Fibroblast of mammary gland (primary cell): ENCODE measurements around the gene CAPZB.
A peak's percentile ranks its signal among the peaks of the same experiment; 100 is the strongest.
"Not testable (repeated sequence)": the region's sequence is repeated elsewhere in the genome, so short reads cannot be mapped to it uniquely, and the experiment has no call there.

Experiments used
- DNase-seq: peaks from one replicate; pipeline ENCODE4 v3.0.0-alpha.2; 2010; ENCODE audit warnings: low read depth
- H3K4me3 ChIP-seq: 2 replicates; pipeline ENCODE4 v1.5.1; 2011; ENCODE audit warnings: low read depth, mild to moderate bottlenecking, low read length, moderate library complexity; ENCODE audit not compliant: control insufficient read depth
- TF ChIP-seq, protein P1 (sequence below): conservative IDR thresholded peaks from 2 replicates; pipeline ENCODE4 v1.5.1; 2011; ENCODE audit warnings: low read depth, low read length, inconsistent platforms; ENCODE audit not compliant: control insufficient read depth, insufficient read depth

CAPZB gene

GRCh38 chr1:19512545-19512944 lies 27.2 kb upstream of the CAPZB start:
- DNase-seq: peak; percentile 83
- TF ChIP-seq, protein P1, sequence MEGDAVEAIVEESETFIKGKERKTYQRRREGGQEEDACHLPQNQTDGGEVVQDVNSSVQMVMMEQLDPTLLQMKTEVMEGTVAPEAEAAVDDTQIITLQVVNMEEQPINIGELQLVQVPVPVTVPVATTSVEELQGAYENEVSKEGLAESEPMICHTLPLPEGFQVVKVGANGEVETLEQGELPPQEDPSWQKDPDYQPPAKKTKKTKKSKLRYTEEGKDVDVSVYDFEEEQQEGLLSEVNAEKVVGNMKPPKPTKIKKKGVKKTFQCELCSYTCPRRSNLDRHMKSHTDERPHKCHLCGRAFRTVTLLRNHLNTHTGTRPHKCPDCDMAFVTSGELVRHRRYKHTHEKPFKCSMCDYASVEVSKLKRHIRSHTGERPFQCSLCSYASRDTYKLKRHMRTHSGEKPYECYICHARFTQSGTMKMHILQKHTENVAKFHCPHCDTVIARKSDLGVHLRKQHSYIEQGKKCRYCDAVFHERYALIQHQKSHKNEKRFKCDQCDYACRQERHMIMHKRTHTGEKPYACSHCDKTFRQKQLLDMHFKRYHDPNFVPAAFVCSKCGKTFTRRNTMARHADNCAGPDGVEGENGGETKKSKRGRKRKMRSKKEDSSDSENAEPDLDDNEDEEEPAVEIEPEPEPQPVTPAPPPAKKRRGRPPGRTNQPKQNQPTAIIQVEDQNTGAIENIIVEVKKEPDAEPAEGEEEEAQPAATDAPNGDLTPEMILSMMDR: no peak
- H3K4me3 ChIP-seq: no peak overlapping the region

DNA sequence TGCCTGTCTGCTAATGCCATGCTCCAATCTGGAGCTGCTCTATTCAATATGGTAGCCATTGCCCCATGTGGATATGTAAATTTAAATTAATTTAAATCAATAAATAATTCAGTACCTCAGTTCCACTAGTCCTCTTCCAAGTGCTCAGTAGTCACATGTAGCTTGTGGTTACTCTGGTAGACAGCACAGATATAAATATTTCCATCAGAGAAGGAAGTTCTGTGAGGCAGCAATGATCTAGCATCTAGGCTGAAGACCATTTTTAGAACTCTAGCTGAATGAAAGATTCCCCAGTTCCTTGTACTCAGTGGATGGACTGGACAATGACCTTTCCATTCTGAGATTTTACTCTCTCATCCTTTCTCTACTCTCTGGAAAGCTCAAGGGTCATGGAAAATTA lies 25.8 kb upstream of the CAPZB start:
- no peak overlapping the region for H3K4me3 ChIP-seq
- TF ChIP-seq, protein P1: no peak
- DNase-seq: no peak

GRCh38 chr1:19509647-19510046 lies 24.3 kb upstream of the CAPZB start:
- not testable (repeated sequence) for DNase-seq

DNA sequence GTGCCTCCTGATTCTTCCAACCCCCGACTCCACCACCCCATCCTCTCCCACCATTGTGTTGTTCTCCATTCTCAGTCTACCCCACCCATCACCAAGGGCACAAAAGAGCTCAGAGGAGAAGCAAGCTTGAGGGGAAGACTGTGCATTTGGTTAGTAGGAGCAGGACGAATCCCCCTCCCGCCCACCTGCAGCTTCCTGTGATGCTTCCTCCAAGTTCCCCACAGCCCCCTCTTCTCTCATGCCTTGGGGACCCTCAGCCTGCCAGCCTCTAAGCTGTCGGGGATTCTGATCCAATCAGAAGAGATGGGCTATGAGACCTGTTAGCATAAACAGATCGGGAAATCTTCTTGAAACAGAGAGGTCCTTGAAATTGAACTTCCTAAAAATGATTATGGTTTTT lies 22.2 kb upstream of the CAPZB start:
- TF ChIP-seq, protein P1: no peak
- DNase-seq: no peak
- H3K4me3 ChIP-seq: no peak overlapping the region

More at GRCh38 chr1:19509647-19510046, 24.3 kb upstream of the CAPZB start:
- not testable (repeated sequence) for H3K4me3 ChIP-seq

- DNase-seq: no peak
- no peak overlapping the region for H3K4me3 ChIP-seq
- TF ChIP-seq, protein P1: no peak
These were observed 20.5 kb upstream of the CAPZB start for GRCh38 chr1:19505693-19506457.

DNA sequence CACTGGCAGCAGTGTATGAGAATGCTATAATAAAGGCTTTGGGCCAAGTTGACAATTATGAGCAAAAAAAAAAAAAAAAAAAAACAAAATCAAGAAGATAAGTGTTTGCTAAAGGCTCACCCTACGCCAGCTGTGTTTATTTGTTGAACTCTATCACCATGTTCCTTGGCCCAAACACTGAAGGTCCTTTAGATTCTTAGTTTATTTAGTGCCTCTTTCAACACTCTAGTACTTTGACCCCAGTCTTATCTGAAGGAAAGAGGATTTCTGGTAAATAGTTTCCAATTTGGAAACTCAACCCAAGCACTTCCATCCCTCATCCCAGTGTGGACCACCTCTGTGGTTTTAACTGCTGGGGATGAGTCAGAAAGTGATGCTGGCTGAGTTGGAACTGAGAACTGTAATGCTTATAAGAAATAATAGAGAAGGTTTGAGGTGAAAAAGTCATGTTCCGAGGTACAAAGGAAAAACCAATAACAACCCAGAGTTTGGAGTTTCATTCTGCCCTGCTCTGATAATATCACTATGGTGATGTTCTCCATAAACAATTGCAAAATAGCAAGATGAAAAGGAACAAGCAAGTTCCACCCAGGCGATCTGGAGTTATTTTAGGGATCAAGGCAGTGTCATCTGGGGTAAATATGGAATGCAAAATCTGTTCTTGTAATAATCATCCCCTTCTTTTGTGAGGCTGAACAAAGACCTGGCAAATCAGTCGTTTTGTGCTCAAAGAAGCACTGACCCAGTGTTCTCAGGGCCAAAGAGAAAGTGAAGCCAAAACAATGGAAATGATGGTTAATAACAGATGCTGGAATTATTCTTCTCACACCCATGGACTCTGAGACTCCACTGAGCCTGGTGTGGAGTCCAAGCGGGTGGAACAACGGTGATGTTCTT lies 19.7 kb upstream of the CAPZB start:
- no peak overlapping the region for H3K4me3 ChIP-seq
- TF ChIP-seq, protein P1: no peak
- DNase-seq: peak; percentile 92

GRCh38 chr1:19502284-19502683 lies 16.9 kb upstream of the CAPZB start:
- DNase-seq, H3K4me3 ChIP-seq: not testable (repeated sequence)

DNA sequence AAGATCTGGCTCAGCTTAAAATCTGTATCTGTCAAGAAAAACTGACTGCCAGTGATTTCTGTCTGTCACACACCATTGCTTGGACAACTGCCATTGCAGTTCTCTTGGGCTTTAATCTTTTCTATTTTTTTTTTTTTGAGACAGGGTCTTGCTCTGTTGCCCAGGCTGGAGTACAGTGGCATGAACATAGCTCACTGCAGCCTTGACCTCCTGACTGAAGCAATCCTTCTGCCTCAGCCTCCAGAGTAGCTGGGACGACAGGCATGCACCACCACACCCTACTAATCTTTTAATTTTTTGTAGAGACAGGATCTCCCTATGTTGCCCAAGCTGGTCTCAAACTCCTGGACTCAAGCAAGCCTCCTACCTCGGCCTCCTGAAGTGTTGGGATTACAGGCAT lies 14.5 kb upstream of the CAPZB start:
- not testable (repeated sequence) for DNase-seq, H3K4me3 ChIP-seq

DNA sequence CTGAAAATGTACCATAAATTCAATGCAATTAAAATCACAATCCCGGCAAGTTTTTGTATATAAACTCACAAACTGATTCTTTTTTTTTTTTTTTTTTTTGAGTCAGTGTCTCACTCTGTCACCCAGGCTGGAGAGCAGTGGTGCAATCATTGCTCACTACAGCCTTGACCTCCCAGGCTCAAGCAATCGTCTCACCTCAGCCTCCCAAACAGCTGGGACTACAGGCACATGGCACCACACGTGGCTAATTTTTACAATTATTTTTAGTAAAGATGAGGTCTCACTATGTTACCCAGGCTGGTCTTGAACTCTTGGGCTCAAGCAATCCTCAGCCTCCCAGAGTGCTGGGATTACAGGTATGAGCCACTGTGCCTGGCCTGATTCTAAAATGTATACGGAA lies 12.1 kb upstream of the CAPZB start:
- DNase-seq, H3K4me3 ChIP-seq: not testable (repeated sequence)
